Right hindlimb (tissue), 1 donor: ENCODE data around the gene GPAT2.
A peak's percentile ranks its signal among the peaks of the same experiment; 100 is the strongest.
"Not testable (repeated sequence)": the region's sequence is repeated elsewhere in the genome, so short reads cannot be mapped to it uniquely, and the experiment has no call there.

ENCODE experiments used
- DNase-seq: peaks from one replicate; pipeline ENCODE4 v3.0.0-alpha.2; 2018

The GPAT2 gene, protein sequence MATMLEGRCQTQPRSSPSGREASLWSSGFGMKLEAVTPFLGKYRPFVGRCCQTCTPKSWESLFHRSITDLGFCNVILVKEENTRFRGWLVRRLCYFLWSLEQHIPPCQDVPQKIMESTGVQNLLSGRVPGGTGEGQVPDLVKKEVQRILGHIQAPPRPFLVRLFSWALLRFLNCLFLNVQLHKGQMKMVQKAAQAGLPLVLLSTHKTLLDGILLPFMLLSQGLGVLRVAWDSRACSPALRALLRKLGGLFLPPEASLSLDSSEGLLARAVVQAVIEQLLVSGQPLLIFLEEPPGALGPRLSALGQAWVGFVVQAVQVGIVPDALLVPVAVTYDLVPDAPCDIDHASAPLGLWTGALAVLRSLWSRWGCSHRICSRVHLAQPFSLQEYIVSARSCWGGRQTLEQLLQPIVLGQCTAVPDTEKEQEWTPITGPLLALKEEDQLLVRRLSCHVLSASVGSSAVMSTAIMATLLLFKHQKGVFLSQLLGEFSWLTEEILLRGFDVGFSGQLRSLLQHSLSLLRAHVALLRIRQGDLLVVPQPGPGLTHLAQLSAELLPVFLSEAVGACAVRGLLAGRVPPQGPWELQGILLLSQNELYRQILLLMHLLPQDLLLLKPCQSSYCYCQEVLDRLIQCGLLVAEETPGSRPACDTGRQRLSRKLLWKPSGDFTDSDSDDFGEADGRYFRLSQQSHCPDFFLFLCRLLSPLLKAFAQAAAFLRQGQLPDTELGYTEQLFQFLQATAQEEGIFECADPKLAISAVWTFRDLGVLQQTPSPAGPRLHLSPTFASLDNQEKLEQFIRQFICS

GRCh38 chr2:96034792-96035191 lies at the start of gene GPAT2:
Gene GPAT2, minus strand, starts transcription at chr2:96034916. Its CDS starts 2,557 bp downstream, at chr2:96032359.
- not testable (repeated sequence) for DNase-seq

DNA sequence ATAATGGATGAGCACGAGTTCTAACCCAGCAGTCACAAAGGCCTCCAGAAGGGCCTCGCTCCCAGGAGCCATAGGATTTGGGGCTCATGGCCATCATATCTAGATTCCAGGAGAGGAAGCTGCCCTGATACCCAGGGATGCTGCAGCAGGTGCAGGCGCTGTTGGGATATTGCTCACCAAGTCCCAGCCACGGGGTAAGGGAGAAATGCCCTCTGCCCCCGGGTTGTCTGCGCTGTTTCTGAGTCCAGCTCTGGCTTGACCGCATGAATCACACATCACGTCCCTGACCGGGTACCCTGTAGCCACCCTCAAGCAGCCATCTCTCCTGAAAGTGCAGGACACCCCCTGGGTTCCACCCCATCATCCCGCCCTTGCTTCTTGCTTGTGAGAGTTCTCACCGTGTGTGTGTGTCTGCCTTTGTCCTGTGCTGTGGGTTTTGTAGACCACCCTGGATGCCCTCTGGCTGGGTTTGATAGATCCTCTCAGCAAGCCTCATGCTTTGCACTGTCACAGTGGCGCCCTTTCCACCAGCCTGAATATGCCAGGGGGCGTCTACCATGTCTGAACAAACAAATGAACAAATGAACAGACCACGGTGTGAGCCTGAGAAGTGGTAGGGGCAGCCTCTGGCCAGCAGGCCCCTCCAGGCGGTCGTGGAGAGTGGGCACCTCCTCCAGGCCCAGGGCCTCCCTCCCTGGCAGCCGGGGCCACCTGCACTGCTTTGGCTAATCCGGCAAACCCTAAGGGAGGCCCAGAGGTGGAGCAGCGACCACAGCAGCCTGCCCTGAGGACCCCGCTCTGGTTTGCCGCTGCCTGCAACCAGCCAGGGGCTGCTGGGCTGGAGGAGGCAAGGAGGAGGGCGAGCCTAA lies 49.5 kb upstream of the GPAT2 start:
- DNase-seq = peak; percentile 9

DNA sequence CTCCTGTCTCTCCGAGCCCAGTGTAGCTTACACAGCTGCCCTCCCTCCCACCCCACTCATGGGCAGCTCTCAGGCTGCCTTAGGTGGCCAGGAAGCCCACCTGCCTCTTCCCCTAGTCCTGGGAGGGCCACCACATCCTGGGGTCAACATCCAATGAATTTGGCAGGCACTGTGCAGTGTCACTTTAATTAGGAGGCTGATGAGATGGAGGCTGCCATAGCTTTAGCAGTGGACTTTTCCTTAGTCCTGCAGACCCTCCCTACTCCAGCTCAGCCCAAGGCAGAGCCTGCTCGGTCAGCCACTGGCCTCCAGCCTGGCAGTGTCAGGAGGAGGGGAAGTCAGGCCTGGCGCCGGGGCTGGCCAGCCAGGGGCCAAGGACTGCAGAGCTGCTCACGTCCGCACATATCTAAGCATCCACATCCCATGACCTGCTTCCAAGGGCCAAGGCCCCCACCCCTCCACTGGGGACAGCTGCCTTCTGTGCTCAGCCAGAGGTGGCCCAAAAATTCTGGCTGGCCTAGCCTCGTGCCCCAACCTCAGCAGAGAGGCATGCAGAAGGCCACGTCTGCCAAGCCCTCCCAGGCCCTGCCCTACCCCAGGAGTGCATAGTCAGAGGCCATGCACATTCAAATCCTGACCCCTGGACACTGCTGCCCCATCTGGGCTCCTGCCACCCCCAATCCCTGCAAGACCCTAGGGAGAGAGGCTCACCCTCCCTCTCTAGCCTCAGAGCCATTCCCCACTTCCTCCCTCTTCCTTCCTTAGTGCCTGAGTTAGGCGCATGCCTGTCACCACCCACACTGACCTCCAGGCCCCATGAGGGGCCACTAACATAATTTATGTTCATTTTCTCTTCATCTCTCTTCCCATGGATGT lies 48.6 kb upstream of the GPAT2 start:
- peak; percentile 25 for DNase-seq

DNA sequence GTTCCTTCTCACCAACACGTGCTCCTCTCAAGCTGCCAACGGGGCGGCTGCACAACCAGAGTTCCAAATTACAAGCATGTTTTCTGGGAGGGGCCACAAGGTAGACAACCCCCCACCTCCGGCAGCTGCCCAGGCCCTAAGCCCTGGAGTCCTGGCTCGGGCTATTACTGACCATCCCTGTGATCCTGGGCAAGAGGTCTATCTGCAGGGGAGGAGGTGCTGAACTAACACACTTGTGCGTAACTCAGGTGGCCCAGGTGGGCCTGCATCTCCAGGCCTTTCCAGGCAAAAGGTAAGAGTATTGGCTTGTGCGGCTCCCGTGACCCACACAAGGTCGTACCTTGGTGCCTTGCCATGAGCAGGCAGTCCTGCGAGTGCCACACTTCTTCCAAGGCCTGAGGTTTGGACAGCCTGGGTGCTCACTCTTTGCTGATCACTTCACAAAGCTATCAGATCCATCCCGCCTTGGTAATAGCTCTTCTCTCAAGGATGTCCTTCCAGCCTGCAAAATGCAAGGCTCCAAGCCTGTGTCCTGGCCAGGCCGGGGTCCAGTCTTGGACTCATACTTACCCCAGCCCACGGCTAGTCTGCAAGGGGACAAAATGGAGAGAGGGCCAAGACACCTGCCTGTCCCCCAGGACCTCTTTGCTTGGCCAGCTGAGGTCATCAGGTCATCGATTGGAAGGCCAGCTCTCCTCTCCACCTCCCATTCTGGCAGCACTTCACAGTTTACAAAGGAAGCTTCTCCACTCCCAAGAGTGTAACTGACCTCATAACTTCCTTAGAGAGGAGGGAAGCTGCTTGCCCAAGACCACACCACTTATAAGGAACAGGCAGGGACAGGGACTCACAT lies 47.7 kb upstream of the GPAT2 start:
- DNase-seq = peak; percentile 8

DNA sequence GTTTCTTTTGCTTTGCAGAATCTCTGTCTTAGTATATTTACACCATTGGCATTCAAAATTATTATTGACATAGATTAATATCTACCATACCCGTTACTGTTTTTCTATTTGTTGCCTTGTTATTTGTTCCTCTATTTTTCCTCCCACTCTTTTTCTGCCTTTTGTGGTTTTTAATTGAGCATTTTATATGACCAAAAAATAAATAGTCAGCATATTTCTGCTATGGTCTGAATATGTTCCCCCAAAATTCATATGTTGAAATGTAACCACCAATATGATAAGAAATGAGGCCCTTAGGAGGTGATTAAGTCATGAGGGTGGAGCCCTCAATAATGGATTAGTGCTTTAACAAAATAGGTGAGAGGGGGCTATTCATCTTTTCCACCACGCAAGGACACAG lies 46.3 kb upstream of the GPAT2 start:
- no peak for DNase-seq

- no peak for DNase-seq
Observed at GRCh38 chr2:96075199-96075771, 40.6 kb upstream of the GPAT2 start.

DNA sequence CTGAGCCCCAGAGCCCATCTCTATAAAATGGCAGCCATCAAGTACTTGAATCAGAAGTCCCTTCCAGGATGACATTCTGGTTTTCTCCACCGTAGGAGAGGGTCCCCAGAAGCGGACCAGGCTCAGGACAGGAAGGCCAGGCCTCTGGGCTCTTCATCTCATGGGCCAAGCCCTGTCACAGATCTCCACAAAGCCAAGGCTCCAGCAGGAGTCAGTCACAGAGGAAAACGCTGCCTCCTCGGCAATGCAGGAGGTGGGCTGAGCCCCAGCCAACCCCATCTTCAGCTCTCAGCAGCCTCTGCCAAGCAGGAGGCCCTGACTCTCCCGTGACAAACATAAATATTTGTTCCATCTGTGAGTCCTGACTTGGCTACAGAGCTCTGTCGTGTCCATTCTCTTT lies 39.4 kb upstream of the GPAT2 start:
- no peak for DNase-seq

- no peak for DNase-seq
Observed at GRCh38 chr2:96073170-96073775, 38.6 kb upstream of the GPAT2 start.

GRCh38 chr2:96072746-96073145 lies 38.0 kb upstream of the GPAT2 start:
- DNase-seq = no peak

DNA sequence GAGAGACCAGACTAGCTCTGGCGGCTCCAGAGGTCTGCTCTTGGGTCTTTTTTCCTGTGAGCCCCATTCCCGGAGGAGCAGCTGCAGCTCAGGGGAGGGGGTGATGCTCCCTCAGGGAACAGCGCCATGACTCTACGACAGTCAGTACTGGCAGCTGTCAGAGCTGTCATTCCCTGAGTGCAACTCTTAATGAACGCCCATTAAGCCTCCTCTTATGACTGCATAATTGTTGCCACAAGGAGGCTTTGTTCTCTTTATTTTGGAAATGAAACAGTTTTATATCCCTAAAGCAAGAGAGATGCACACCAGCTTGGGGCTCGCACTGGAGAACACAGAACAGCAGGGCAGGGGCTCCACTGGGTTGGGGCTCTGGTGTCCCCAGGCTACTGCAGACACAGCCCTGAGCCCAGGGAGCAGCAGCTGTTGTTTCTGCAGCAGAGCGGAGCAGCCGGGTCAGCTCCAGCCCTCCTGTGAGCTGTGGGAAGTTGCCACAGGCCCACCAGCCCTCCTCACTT lies 37.3 kb upstream of the GPAT2 start:
- not testable (repeated sequence) for DNase-seq

DNA sequence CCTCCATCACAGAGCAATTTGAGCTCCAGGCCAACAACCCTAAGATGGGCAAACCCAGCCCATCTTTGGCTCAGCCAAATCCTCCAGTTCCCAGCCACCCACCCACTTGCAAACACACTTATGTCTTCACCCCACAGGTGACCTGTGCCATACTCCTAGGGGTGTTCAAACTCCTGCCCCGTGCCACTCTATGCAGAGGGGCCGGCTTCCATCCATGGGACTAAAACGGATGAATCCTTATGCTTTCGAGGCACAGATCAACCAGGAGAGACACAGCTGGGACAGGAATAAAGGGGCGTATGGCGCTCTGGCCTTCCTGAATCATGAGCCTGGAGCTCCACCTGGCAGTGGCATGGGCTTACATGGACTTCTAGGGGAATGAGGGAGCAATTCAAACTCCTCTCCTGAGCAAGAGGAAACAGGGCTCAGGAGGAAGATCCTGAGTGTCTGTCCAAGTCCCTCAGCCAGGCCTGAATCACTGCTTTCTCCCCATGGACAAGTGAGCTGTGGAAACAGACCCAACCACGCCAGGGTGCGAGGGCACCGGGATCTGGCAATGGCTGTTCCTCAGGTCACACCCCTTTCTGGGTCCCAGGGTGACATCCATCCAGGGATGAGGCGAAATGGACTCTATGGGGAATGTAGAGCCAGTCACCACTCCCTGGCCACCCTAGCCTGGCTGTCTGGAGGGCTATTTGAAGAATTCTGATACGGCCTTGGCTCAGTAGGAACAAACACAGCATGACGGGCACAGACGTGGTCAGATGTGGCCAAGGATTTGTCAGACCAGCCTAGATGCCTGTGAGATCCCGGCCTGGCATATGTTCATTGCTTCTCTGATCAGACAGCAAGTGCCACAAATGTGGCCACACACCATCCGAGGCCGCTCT lies 36.6 kb upstream of the GPAT2 start:
- not testable (repeated sequence) for DNase-seq

GRCh38 chr2:96070351-96070750 lies 35.6 kb upstream of the GPAT2 start:
- DNase-seq = not testable (repeated sequence)

DNA sequence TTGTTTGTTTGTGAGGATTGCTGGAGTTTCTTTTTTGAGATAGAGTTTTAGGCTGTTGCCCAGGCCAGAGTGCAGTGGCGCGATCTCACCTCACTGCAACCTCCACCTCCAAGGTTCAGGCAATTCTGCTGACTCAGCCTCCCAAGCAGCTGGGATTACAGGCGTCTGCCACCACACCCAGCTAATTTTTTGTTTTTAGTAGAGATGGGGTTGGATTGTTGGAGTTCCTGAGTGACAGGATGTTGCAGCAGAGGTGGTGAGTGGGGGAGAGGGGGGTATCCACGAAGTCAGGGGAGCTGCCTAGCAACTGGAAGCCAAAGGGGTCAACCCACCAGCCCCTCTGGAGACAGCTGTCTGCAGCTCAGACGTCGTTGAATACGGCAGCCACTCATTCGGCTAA lies 35.2 kb upstream of the GPAT2 start:
- not testable (repeated sequence) for DNase-seq

DNA sequence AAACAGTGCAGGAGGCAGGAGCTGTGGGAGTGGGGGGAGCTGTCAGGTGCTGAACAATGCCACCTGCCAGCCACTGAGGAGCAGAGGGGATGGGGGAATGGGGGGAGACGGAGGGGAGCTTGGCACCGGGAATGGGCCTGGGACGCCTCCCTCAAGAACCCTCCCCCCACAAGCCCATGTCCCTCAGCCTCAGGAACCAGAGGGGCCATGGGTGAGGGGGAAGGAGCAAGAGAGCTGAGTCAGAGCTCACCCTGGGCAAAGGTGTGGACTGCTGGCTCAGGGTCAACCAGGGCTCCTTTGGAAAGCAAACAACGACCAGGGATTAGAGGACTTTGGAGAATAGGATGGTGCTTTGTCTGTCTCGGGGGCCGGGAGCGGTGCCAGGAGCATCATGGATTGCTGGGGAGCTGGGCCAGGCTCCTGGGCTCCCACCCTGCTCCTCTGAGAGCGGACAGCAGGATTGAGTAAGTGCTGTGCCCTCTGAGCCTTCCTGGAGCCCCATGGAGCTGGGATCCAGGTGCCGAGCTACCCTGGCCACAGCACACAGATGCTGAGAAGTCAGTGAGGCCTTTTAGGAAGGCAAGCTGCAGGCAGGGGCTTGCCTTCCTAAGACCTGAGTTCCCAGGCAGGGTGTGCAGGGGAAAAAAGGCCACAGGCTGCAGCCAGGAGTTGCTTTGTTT lies 33.3 kb upstream of the GPAT2 start:
- peak; percentile 20 for DNase-seq

GRCh38 chr2:96067098-96067660 lies 32.5 kb upstream of the GPAT2 start:
- peak; percentile 4 for DNase-seq

- DNase-seq = not testable (repeated sequence)
Observed at GRCh38 chr2:96066511-96066910, 31.8 kb upstream of the GPAT2 start.

GRCh38 chr2:96065954-96066353 lies 31.2 kb upstream of the GPAT2 start:
- peak; percentile 9 for DNase-seq
